GM23338 (cell line): ENCODE data around the gene APP. TPM values are rescaled to one million over a fixed set of nuclear protein-coding genes. Genes with fewer than 3 reads are reported as not detected.

Experiments
- ATAC-seq: fragments of 200-7000 bp; cut with Tn5 transposase; 3 replicates; pipeline ENCODE4 v1.9.1; 2020
- DNase-seq: peaks from one replicate; pipeline ENCODE4 v3.0.0-alpha.2; 2015; ENCODE audit warnings: low spot score
- H2AFZ ChIP-seq: fragments of 200-600 bp; sonication (generic); 2 replicates; pipeline ENCODE4 v1.8.0; 2016; ENCODE audit warnings: antibody characterized with exemption, mild to moderate bottlenecking, moderate library complexity
- H3F3A ChIP-seq: fragments of 200-600 bp; sonication (generic); replicated peaks from 2 replicates; pipeline ENCODE4 v1.8.0; 2017; ENCODE audit warnings: antibody characterized with exemption, mixed run types, low read depth
- H3K27ac ChIP-seq: fragments of 200-600 bp; sonication (generic); 2 replicates; pipeline ENCODE4 v1.6.1; 2016; ENCODE audit warnings: low read depth
- H3K27me3 ChIP-seq: fragments of 200-600 bp; sonication (generic); 2 replicates; pipeline ENCODE4 v1.8.0; 2016; ENCODE audit warnings: mild to moderate bottlenecking, mixed run types, moderate library complexity; ENCODE audit not compliant: insufficient read depth
- H3K36me3 ChIP-seq: fragments of 200-600 bp; sonication (generic); 2 replicates; pipeline ENCODE4 v1.8.0; 2016; ENCODE audit warnings: mild to moderate bottlenecking; ENCODE audit not compliant: insufficient read depth
- H3K4me1 ChIP-seq: fragments of 200-600 bp; sonication (generic); 2 replicates; pipeline ENCODE4 v1.8.0; 2016; ENCODE audit warnings: mild to moderate bottlenecking, moderate library complexity; ENCODE audit not compliant: insufficient read depth
- H3K4me2 ChIP-seq: fragments of 200-600 bp; sonication (generic); 2 replicates; pipeline ENCODE4 v1.7.1; 2017; ENCODE audit warnings: mixed run types
- H3K4me3 ChIP-seq: fragments of 200-600 bp; sonication (generic); 2 replicates; pipeline ENCODE4 v1.6.1; 2016; ENCODE audit warnings: mixed run types
- H3K79me2 ChIP-seq: fragments of 200-600 bp; sonication (generic); replicated peaks from 2 replicates; pipeline ENCODE4 v1.8.0; 2017; ENCODE audit warnings: mild to moderate bottlenecking; ENCODE audit not compliant: insufficient read depth
- H3K9me2 ChIP-seq: fragments of 200-600 bp; sonication (generic); 2 replicates; pipeline ENCODE4 v1.8.0; 2017; ENCODE audit not compliant: insufficient read depth
- H4K20me1 ChIP-seq: fragments of 200-600 bp; sonication (generic); replicated peaks from 2 replicates; pipeline ENCODE4 v1.8.0; 2017; ENCODE audit warnings: mild to moderate bottlenecking; ENCODE audit not compliant: insufficient read depth
- H3K27ac Mint-ChIP-seq: 2 replicates; pipeline ENCODE4 v1.8.0; 2020; ENCODE audit warnings: inconsistent platforms, mild to moderate bottlenecking, moderate library complexity, mixed read lengths
- H3K27me3 Mint-ChIP-seq: 3 replicates; pipeline ENCODE4 v1.8.0; 2022; ENCODE audit warnings: low read depth, mild to moderate bottlenecking, moderate library complexity, mixed read lengths, inconsistent platforms; ENCODE audit not compliant: insufficient read depth, poor library complexity
- H3K36me3 Mint-ChIP-seq: 3 replicates; pipeline ENCODE4 v1.8.0; 2021; ENCODE audit warnings: low read depth, mild to moderate bottlenecking, inconsistent platforms, moderate library complexity, mixed read lengths
- H3K4me1 Mint-ChIP-seq: 3 replicates; pipeline ENCODE4 v1.8.0; 2020; ENCODE audit warnings: mild to moderate bottlenecking, inconsistent platforms, mixed read lengths
- H3K4me3 Mint-ChIP-seq: 3 replicates; pipeline ENCODE4 v1.8.0; 2021; ENCODE audit warnings: moderate library complexity, mild to moderate bottlenecking, inconsistent platforms, mixed read lengths
- H3K9me3 Mint-ChIP-seq: 3 replicates; pipeline ENCODE4 v1.8.0; 2020; ENCODE audit warnings: moderate library complexity, mild to moderate bottlenecking, inconsistent platforms, mixed read lengths
- NANOG ChIP-seq: IDR thresholded peaks from 2 replicates; pipeline ENCODE4 v1.6.1; 2016; ENCODE audit warnings: antibody characterized with exemption, borderline replicate concordance
- POLR2AphosphoS5 ChIP-seq: IDR thresholded peaks from 2 replicates; pipeline ENCODE4 v1.6.1; 2016; ENCODE audit warnings: antibody characterized with exemption, low read depth
- REST ChIP-seq: IDR thresholded peaks from one replicate; pipeline ENCODE4 v1.6.1; 2018; ENCODE audit warnings: antibody characterized with exemption; ENCODE audit not compliant: unreplicated experiment
- STAT1 ChIP-seq: IDR thresholded peaks from one replicate; pipeline ENCODE4 v1.6.1; 2016; ENCODE audit warnings: antibody characterized with exemption; ENCODE audit not compliant: unreplicated experiment
- ZNF462 ChIP-seq: fragments of 250-450 bp; sonication (Bioruptor Pico); IDR thresholded peaks from 2 replicates; pipeline ENCODE4 v1.5.0; 2020; ENCODE audit warnings: mild to moderate bottlenecking, moderate library complexity
- polyA plus RNA-seq: library from polyadenylated mRNA; unstranded; fragments of >200 nt; fragmentation: Nextera tagmentation; extraction: Ambion mirVana; gene quantifications from 2 replicates; pipeline ENCODE4 v1.2.1, GENCODE V29; 2016
- total RNA-seq: library from RNA; depleted of rRNA; stranded (reverse); fragments of >200 nt; shearing (Covaris generic); gene quantifications from 2 replicates; pipeline ENCODE4 v1.2.3, GENCODE V29; 2014

Gene APP
- total and polyA plus RNA-seq, 2 experiments from 2014 or later = 69.4 to 444 TPM

DNA sequence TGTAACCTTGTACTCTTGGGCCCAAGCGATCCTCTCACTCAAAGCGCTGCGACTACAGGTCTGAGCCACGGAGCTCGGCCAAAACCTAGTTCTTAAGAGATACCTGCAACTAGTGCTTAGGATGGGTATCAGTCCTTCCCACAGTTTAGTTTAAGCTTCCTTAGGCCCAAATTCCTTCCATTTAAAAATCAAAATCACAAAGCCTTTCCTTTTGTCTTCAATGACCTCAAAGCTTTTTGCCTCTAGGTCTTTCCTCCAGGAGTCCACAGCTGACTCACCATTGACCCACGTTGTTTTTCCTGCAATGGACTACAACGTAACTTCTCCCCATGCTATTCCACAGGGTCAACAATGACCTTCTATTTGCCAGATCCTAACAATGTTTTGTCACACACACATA lies 64.0 kb downstream of the APP start:
- Histone ChIP-seq H3K79me2 (peaks cover 98% of the 10 kb centered on the region), H4K20me1 (peaks cover 5% of the 10 kb centered on the region; the same call in 1 of the 2 replicates), H3K4me2 (peak overlapping the region; percentile 69), H3K27ac (peak overlapping the region; percentile 81), H3K9me2 (no peaks in the 10 kb centered on the region), H3K27me3 (no peaks in the 10 kb centered on the region), H3K4me3 (peak overlapping the region; percentile 11; the same call in 1 of the 2 replicates), H3K36me3 (peaks cover 6% of the 10 kb centered on the region; the same call in 1 of the 2 replicates), H3F3A (no peaks in the 10 kb centered on the region; the same call in 1 of the 2 replicates), H2AFZ (no peak overlapping the region), H3K4me1 (peaks cover 47% of the 10 kb centered on the region)
- DNase-seq (peak; percentile 55), ATAC-seq (peak; percentile 51)
- TF ChIP-seq REST (no peak), NANOG (no peak), POLR2AphosphoS5 (no peak), STAT1 (no peak), ZNF462 (0 out of 2 replicates have a peak, but pooled peaks have one; percentile 9)
- Mint-ChIP-seq H3K9me3 (no peaks in the 10 kb centered on the region), H3K4me3 (peak overlapping the region; percentile 10; the same call in 2 of the 3 replicates), H3K36me3 (peaks cover 58% of the 10 kb centered on the region), H3K27me3 (peaks cover 6% of the 10 kb centered on the region), H3K4me1 (peaks cover 59% of the 10 kb centered on the region), H3K27ac (peak overlapping the region; percentile 44)
